GM12878 (cell line): ENCODE results near the gene KRTAP10-11.

Source experiments
- NFYA ChIP-seq: IDR thresholded peaks from 2 replicates; pipeline ENCODE4 v1.6.1; 2011; ENCODE audit warnings: low read depth, mild to moderate bottlenecking, low read length, improper control_type of control experiment, borderline replicate concordance
- POLR2A ChIP-seq: IDR thresholded peaks from 2 replicates; pipeline ENCODE4 v1.6.1; 2011; ENCODE audit warnings: low read depth, mild to moderate bottlenecking, low read length
- POLR2AphosphoS5 ChIP-seq: IDR thresholded peaks from 2 replicates; pipeline ENCODE4 v1.6.1; 2011; ENCODE audit warnings: mild to moderate bottlenecking, low read length, inconsistent platforms
- RBBP5 ChIP-seq: fragments of 200-600 bp; sonication (generic); conservative IDR thresholded peaks from 2 replicates; pipeline ENCODE4 v1.6.1; 2016
- RCOR1 ChIP-seq: conservative IDR thresholded peaks from 2 replicates; pipeline ENCODE4 v1.6.1; 2012; ENCODE audit warnings: low read depth, low read length, improper control_type of control experiment
- RFX5 ChIP-seq: IDR thresholded peaks from 2 replicates; pipeline ENCODE4 v1.6.1; 2011; ENCODE audit warnings: low read depth, low read length, improper control_type of control experiment
- SMAD1 ChIP-seq: fragments of 450-650 bp; IDR thresholded peaks from 2 replicates; pipeline ENCODE4 v1.6.1; 2018; ENCODE audit warnings: mild to moderate bottlenecking, low read depth; ENCODE audit not compliant: partially characterized antibody
- SP1 ChIP-seq: IDR thresholded peaks from one replicate; pipeline ENCODE4 v1.6.1; 2011; ENCODE audit warnings: low read depth, low read length
- TCF7 ChIP-seq: IDR thresholded peaks from 2 replicates; pipeline ENCODE4 v1.6.1; 2014; ENCODE audit warnings: antibody characterized with exemption, borderline replicate concordance
- ZNF274 ChIP-seq: IDR thresholded peaks from one replicate; pipeline ENCODE4 v1.8.0; 2011; ENCODE audit not compliant: insufficient read length, insufficient read depth
- ZSCAN29 ChIP-seq: fragments of 450-650 bp; IDR thresholded peaks from 2 replicates; pipeline ENCODE4 v1.6.1; 2017; ENCODE audit warnings: mild to moderate bottlenecking, moderate library complexity
- TF ChIP-seq, protein P1 (sequence below), 3 experiments: IDR thresholded peaks in 2 of 3; conservative IDR thresholded peaks in 1 of 3; 2 replicates each; pipeline ENCODE4 v1.5.1; 2011; ENCODE audit warnings: low read depth in 3 of 3, low read length in 3 of 3, mild to moderate bottlenecking in 3 of 3, control low read depth in 2 of 3, moderate library complexity in 2 of 3, inconsistent platforms in 1 of 3, mixed read lengths in 1 of 3; ENCODE audit not compliant: control insufficient read depth in 2 of 3, insufficient read depth in 1 of 3; ENCODE audit errors: extremely low read depth in 1 of 3
- TF ChIP-seq, protein P2 (sequence below): fragments of 450-650 bp; IDR thresholded peaks from 2 replicates; pipeline ENCODE4 v1.6.1; 2017; ENCODE audit warnings: mild to moderate bottlenecking
- TF ChIP-seq, protein P3 (sequence below): IDR thresholded peaks from 2 replicates; pipeline ENCODE4 v1.6.1; 2012; ENCODE audit warnings: low read depth, low read length, improper control_type of control experiment

DNA sequence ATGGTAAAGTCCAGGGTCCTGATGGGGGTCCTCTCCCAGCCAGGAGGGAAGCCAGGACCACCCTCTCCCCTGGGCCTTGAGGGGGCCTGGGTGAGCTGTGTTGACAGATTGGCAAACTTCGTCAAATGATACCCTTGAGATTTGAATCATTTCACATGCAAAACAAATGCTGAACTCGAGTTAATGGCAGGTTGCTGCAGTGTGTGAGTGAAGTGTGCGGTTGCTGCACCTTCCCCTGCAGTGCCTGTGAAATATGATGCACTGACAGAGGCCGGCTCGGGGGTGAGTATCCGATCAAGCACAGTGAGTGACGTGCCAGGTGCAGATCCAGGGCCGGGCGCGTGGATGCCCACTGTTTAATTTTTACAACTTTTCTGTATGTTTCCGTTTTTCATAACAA lies 41.5 kb downstream of the KRTAP10-11 start:
- TF ChIP-seq, protein P1, sequence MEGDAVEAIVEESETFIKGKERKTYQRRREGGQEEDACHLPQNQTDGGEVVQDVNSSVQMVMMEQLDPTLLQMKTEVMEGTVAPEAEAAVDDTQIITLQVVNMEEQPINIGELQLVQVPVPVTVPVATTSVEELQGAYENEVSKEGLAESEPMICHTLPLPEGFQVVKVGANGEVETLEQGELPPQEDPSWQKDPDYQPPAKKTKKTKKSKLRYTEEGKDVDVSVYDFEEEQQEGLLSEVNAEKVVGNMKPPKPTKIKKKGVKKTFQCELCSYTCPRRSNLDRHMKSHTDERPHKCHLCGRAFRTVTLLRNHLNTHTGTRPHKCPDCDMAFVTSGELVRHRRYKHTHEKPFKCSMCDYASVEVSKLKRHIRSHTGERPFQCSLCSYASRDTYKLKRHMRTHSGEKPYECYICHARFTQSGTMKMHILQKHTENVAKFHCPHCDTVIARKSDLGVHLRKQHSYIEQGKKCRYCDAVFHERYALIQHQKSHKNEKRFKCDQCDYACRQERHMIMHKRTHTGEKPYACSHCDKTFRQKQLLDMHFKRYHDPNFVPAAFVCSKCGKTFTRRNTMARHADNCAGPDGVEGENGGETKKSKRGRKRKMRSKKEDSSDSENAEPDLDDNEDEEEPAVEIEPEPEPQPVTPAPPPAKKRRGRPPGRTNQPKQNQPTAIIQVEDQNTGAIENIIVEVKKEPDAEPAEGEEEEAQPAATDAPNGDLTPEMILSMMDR (IDR thresholded peaks at IDR 0.05 in 2 of 3, conservative IDR thresholded peaks at IDR 0.05 in 1 of 3; ENCODE audit: control insufficient read depth in 2 of 3, extremely low read depth in 1 of 3, insufficient read depth in 1 of 3, low read depth in 3 of 3, low read length in 3 of 3): no peak
- no peak for TF ChIP-seq NFYA
- TF ChIP-seq SP1: no peak
- no peak for TF ChIP-seq POLR2AphosphoS5
- TF ChIP-seq SMAD1: no peak
- TF ChIP-seq, protein P2, sequence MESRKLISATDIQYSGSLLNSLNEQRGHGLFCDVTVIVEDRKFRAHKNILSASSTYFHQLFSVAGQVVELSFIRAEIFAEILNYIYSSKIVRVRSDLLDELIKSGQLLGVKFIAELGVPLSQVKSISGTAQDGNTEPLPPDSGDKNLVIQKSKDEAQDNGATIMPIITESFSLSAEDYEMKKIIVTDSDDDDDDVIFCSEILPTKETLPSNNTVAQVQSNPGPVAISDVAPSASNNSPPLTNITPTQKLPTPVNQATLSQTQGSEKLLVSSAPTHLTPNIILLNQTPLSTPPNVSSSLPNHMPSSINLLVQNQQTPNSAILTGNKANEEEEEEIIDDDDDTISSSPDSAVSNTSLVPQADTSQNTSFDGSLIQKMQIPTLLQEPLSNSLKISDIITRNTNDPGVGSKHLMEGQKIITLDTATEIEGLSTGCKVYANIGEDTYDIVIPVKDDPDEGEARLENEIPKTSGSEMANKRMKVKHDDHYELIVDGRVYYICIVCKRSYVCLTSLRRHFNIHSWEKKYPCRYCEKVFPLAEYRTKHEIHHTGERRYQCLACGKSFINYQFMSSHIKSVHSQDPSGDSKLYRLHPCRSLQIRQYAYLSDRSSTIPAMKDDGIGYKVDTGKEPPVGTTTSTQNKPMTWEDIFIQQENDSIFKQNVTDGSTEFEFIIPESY: no peak
- no peak for TF ChIP-seq ZNF274
- no peak for TF ChIP-seq RFX5
- TF ChIP-seq, protein P3, sequence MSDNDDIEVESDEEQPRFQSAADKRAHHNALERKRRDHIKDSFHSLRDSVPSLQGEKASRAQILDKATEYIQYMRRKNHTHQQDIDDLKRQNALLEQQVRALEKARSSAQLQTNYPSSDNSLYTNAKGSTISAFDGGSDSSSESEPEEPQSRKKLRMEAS: no peak
- TF ChIP-seq RBBP5: no peak
- TF ChIP-seq ZSCAN29: no peak
- TF ChIP-seq POLR2A: no peak
- no peak for TF ChIP-seq RCOR1
- no peak for TF ChIP-seq TCF7
